OCI-LY1 (cell line): ENCODE data around the gene SON.

Experiments
- CTCF ChIP-seq: fragments of 200-600 bp; sonication (generic), shearing (Covaris generic); IDR thresholded peaks from 2 replicates; pipeline ENCODE4 v1.5.1; 2017; ENCODE audit warnings: mild to moderate bottlenecking, antibody characterized with exemption, low read length, moderate library complexity, mixed read lengths
- EZH2 ChIP-seq: fragments of 200-600 bp; sonication (generic), shearing (Covaris generic); IDR thresholded peaks from 2 replicates; pipeline ENCODE4 v1.8.0; 2017; ENCODE audit warnings: borderline replicate concordance, mixed run types, mild to moderate bottlenecking, antibody characterized with exemption, low read length, moderate library complexity, mixed read lengths

GRCh38 chr21:33496345-33496744 is 46.5 kb upstream of the SON start:
- TF ChIP-seq CTCF (no peak), EZH2 (no peak)
